HCT116 (cell line): ENCODE measurements around the gene C1QTNF3. TPM values are rescaled to one million over a fixed set of nuclear protein-coding genes. Genes with fewer than 3 reads are reported as not detected.
A peak's percentile ranks its signal among the peaks of the same experiment; 100 is the strongest.

Experiments
- ATAC-seq: fragments of 200-7000 bp; cut with Tn5 transposase; 2 replicates; pipeline ENCODE4 v1.9.1; 2020; ENCODE audit warnings: mild to moderate bottlenecking, moderate library complexity
- BruUV-seq: library from RNA; stranded (reverse); fragments of 400-500 nt; replicated peaks from 2 replicates; lab custom pipeline; 2021; lab: Mats Ljungman, UMichigan
- CTCF ChIA-PET: fragments of 300-600 bp; sonication (Branson Sonifier 250); formaldehyde crosslinking; loops from one replicate; lab custom pipeline; 2021; ENCODE audit warnings: antibody characterized with exemption; lab: Charles Lee
- POLR2A ChIA-PET: fragments of 300-600, 350-600 bp; sonication (Branson Sonifier 250); formaldehyde crosslinking; loops from one replicate; lab custom pipeline; 2021; ENCODE audit warnings: antibody characterized with exemption; lab: Charles Lee
- RAD21 ChIA-PET, 2 experiments: fragments of 300-600 bp; sonication (Branson Sonifier 250); formaldehyde crosslinking; loops; one replicate each; lab custom pipeline; 2023; ENCODE audit warnings: low total read pairs in 2 of 2; ENCODE audit not compliant: uncharacterized antibody in 2 of 2, unreplicated experiment in 2 of 2, low non-redundant PET in 1 of 2; lab: Charles Lee
- DNase-seq: peaks from one replicate; pipeline ENCODE4 v3.0.0-alpha.2; 2010; ENCODE audit warnings: low read depth, low spot score
- H2AFZ ChIP-seq: fragments of 200-600 bp; shearing (Covaris generic), sonication (generic); 2 replicates; pipeline ENCODE4 v1.6.1; 2017; ENCODE audit warnings: low read depth, mixed run types, mixed read lengths, antibody characterized with exemption, low read length; ENCODE audit not compliant: poor library complexity, severe bottlenecking
- H3K27ac ChIP-seq: 2 replicates; pipeline ENCODE4 v1.5.1; 2012; ENCODE audit warnings: low read depth, low read length
- H3K27me3 ChIP-seq: fragments of 200-600 bp; sonication (generic); 2 replicates; pipeline ENCODE4 v1.6.1; 2016; ENCODE audit warnings: mixed run types, low read length, mixed read lengths; ENCODE audit not compliant: insufficient read depth
- H3K36me3 ChIP-seq, 2 experiments: fragments of 200-500 bp in 1 of 2; fragments of 200-600 bp in 1 of 2; sonication (Bioruptor generic) in 1 of 2; sonication (generic) in 1 of 2; 2 replicates each; pipeline versions ENCODE4 v1.5.1 to v1.6.1; 2014 to 2016; ENCODE audit warnings: low read length in 2 of 2, inconsistent platforms in 1 of 2, mixed read lengths in 1 of 2, mixed run types in 1 of 2; ENCODE audit not compliant: insufficient read depth in 2 of 2, control insufficient read depth in 1 of 2
- H3K4me1 ChIP-seq, 2 experiments: fragments of 200-600 bp in 1 of 2; sonication (generic) in 1 of 2; 2 replicates each; pipeline versions ENCODE4 v1.5.1 to v1.6.1; 2012 to 2017; ENCODE audit warnings: low read length in 2 of 2, inconsistent platforms in 1 of 2, mild to moderate bottlenecking in 1 of 2, mixed read lengths in 1 of 2, mixed run types in 1 of 2, moderate library complexity in 1 of 2; ENCODE audit not compliant: insufficient read depth in 2 of 2, control insufficient read depth in 1 of 2
- H3K4me2 ChIP-seq: fragments of 200-600 bp; sonication (generic); 2 replicates; pipeline ENCODE4 v1.6.1; 2017; ENCODE audit warnings: mixed run types, low read length, mixed read lengths
- H3K4me3 ChIP-seq, 2 experiments: fragments of 200-600 bp in 1 of 2; sonication (generic) in 1 of 2; replicated peaks in 1 of 2; 2 replicates each; pipeline ENCODE4 v1.5.1; 2011 to 2016; ENCODE audit warnings: low read length in 2 of 2, control low read depth in 1 of 2, low read depth in 1 of 2, mild to moderate bottlenecking in 1 of 2, mixed read lengths in 1 of 2, mixed run types in 1 of 2
- H3K79me2 ChIP-seq: fragments of 200-600 bp; sonication (generic); 2 replicates; pipeline ENCODE4 v1.6.1; 2017; ENCODE audit warnings: mild to moderate bottlenecking, mixed run types, low read length, moderate library complexity, mixed read lengths; ENCODE audit not compliant: insufficient read depth
- H3K9ac ChIP-seq: fragments of 200-600 bp; sonication (generic); 2 replicates; pipeline ENCODE4 v1.6.1; 2016; ENCODE audit warnings: low read length, mixed read lengths
- H3K9me2 ChIP-seq: fragments of 200-600 bp; sonication (generic), shearing (Covaris generic); 2 replicates; pipeline ENCODE4 v1.6.1; 2017; ENCODE audit warnings: mixed run types, mild to moderate bottlenecking, moderate library complexity; ENCODE audit not compliant: insufficient read depth
- H3K9me3 ChIP-seq, 2 experiments: fragments of 200-500 bp in 1 of 2; fragments of 200-600 bp in 1 of 2; sonication (Bioruptor generic) in 1 of 2; sonication (generic) in 1 of 2; 2 replicates each; pipeline ENCODE4 v1.6.1; 2014 to 2017; ENCODE audit warnings: low read length in 2 of 2, mixed read lengths in 2 of 2, inconsistent platforms in 1 of 2, low read depth in 1 of 2, mild to moderate bottlenecking in 1 of 2, mixed run types in 1 of 2, moderate library complexity in 1 of 2; ENCODE audit not compliant: control insufficient read depth in 1 of 2, insufficient read depth in 1 of 2
- H4K20me1 ChIP-seq: fragments of 200-600 bp; sonication (generic), shearing (Covaris generic); 2 replicates; pipeline ENCODE4 v1.6.1; 2017; ENCODE audit warnings: mixed run types, mild to moderate bottlenecking, moderate library complexity; ENCODE audit not compliant: insufficient read depth
- CBX3 ChIP-seq: IDR thresholded peaks from 2 replicates; pipeline ENCODE4 v1.6.1; 2012; ENCODE audit warnings: low read depth
- EZH2phosphoT487 ChIP-seq: fragments of 200-600 bp; IDR thresholded peaks from 2 replicates; pipeline ENCODE4 v1.6.1; 2018; ENCODE audit warnings: antibody characterized with exemption, borderline replicate concordance
- FOSL1 ChIP-seq: IDR thresholded peaks from 2 replicates; pipeline ENCODE4 v1.6.1; 2012; ENCODE audit warnings: low read depth
- JUND ChIP-seq: IDR thresholded peaks from 2 replicates; pipeline ENCODE4 v1.6.1; 2012
- POLR2A ChIP-seq: IDR thresholded peaks from 2 replicates; pipeline ENCODE4 v1.7.0; 2011; ENCODE audit warnings: borderline replicate concordance; ENCODE audit not compliant: insufficient read depth, insufficient read length; ENCODE audit errors: extremely low read depth
- POLR2AphosphoS5 ChIP-seq: IDR thresholded peaks from 2 replicates; pipeline ENCODE4 v1.6.1; 2011; ENCODE audit warnings: mild to moderate bottlenecking, low read depth, low read length, moderate library complexity
- RAD21 ChIP-seq: IDR thresholded peaks from 2 replicates; pipeline ENCODE4 v1.6.1; 2012; ENCODE audit warnings: low read depth, mild to moderate bottlenecking
- SIN3A ChIP-seq: IDR thresholded peaks from 2 replicates; pipeline ENCODE4 v1.6.1; 2012; ENCODE audit warnings: low read depth
- SP1 ChIP-seq: IDR thresholded peaks from 2 replicates; pipeline ENCODE4 v1.6.1; 2012; ENCODE audit warnings: low read depth
- SRF ChIP-seq: IDR thresholded peaks from 2 replicates; pipeline ENCODE4 v1.6.1; 2012; ENCODE audit warnings: low read depth
- TCF7L2 ChIP-seq: IDR thresholded peaks from 2 replicates; pipeline ENCODE4 v1.7.0; 2011; ENCODE audit warnings: borderline replicate concordance, inconsistent platforms; ENCODE audit not compliant: insufficient read depth, insufficient read length; ENCODE audit errors: extremely low read depth
- YY1 ChIP-seq: IDR thresholded peaks from 2 replicates; pipeline ENCODE4 v1.6.1; 2011; ENCODE audit warnings: low read length, low read depth, moderate library complexity, mild to moderate bottlenecking; ENCODE audit not compliant: insufficient replicate concordance; ENCODE audit errors: extremely low read depth
- ZFX ChIP-seq: fragments of 450-650 bp; IDR thresholded peaks from 2 replicates; pipeline ENCODE4 v1.6.1; 2017
- ZNF274 ChIP-seq: fragments of 200-500 bp; sonication (Bioruptor generic); IDR thresholded peaks from 2 replicates; pipeline ENCODE4 v1.6.1; 2014; ENCODE audit warnings: mild to moderate bottlenecking, low read depth, low read length, inconsistent platforms
- intact Hi-C: fragments of 100-400 bp; cut with micrococcal nuclease; formaldehyde crosslinking; loops from 2 replicates; pipeline ENCODE4 v1.10.0; 2022
- total RNA-seq: library from RNA; stranded (reverse); gene quantifications from one replicate; pipeline ENCODE4 v1.2.1, GENCODE V29; 2021; ENCODE audit not compliant: unreplicated experiment
- TF ChIP-seq, protein P1 (sequence below): IDR thresholded peaks from 2 replicates; pipeline ENCODE4 v1.6.1; 2012
- TF ChIP-seq, protein P2 (sequence below): IDR thresholded peaks from 2 replicates; pipeline ENCODE4 v1.6.1; 2011; ENCODE audit warnings: mild to moderate bottlenecking, low read length, moderate library complexity; ENCODE audit not compliant: insufficient replicate concordance; ENCODE audit errors: extremely low read depth
- TF ChIP-seq, protein P3 (sequence below), 3 experiments: fragments of 200-600 bp in 1 of 3; sonication (generic) in 1 of 3; IDR thresholded peaks in 2 of 3; conservative IDR thresholded peaks in 1 of 3; 2 replicates each; pipeline ENCODE4 v1.5.1; 2012 to 2017; ENCODE audit warnings: low read depth in 2 of 3, low read length in 2 of 3, antibody characterized with exemption in 1 of 3, borderline replicate concordance in 1 of 3, control low read depth in 1 of 3, mild to moderate bottlenecking in 1 of 3, mixed read lengths in 1 of 3, mixed run types in 1 of 3, moderate library complexity in 1 of 3; ENCODE audit not compliant: insufficient read depth in 1 of 3

C1QTNF3 gene
- total RNA-seq, 1 experiment from 2014 or later = 2.6 TPM

DNA sequence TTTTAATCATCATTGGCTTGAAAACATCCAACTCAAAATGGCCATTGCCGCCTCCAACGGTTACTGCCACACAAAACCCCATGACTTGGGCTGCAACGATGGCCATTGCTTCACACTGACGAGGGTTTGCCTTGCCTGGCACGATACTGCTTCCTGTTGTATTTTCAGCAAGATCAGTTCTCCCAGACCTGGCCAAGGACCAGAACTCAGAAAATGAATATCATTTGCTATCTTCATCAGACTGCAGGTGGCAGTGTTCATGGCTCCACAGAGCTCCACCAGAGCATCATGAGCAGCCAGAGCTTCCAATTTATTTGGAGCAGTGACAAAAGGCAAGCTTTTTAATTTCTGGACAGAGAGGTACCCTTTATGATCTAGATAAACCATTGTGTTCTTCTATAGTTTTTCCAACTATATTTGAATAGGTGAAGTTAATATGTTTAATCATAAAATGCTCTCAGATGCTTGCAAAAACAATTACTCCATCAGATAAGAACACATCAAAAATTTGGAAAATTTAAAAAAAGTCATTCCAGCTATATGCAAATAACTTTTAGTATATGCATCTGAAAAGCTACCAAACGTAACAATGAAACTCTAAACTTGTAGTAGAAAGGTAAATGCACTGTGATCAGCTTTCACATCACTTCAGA, 45.6 kb downstream of the C1QTNF3 start (continued):
- no peak for TF ChIP-seq CBX3
- no peak for TF ChIP-seq SIN3A
- no peak for TF ChIP-seq YY1
- peak; percentile 49 for TF ChIP-seq RAD21
- no peak for TF ChIP-seq JUND
- TF ChIP-seq, protein P1, sequence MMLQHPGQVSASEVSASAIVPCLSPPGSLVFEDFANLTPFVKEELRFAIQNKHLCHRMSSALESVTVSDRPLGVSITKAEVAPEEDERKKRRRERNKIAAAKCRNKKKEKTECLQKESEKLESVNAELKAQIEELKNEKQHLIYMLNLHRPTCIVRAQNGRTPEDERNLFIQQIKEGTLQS = no peak
- TF ChIP-seq POLR2A = no peak
- no peak for TF ChIP-seq SRF

DNA sequence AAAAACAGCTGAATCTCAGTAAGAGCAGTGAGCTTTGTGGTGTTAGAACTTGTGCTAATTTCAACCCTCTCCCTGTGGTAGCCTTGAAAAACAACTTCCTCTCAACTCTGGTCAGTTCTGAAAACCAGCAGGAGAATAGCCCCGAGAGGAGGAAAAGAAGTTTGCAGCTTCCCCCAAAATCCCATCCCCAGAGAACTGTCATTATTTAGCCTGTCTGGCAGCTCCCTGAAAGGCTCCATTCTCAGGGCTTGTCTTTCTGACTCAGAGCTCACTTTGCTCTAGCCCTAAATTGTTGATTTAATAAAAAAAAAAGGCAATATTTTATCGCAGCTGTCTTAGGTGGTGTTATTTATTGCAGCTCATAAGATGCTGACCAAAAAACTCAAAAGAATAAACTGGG, 47.1 kb downstream of the C1QTNF3 start:
- H3K9me3 ChIP-seq = no peaks in the 10 kb centered on the region
- no peaks in the 10 kb centered on the region for H3K4me1 ChIP-seq
- RAD21 ChIA-PET = no interaction called here
- intact Hi-C loops = loop anchor here (2.0 kb wide), 1 partner anchor 471 kb away; no protein-coding TSS in a partner anchor
- no TSS peak for BruUV-seq
- POLR2A ChIA-PET = no interaction called here
- H3K27me3 ChIP-seq = no peaks in the 10 kb centered on the region
- H3K36me3 ChIP-seq = no peaks in the 10 kb centered on the region
- CTCF ChIA-PET = no interaction called here
- no peak overlapping the region for H3K4me3 ChIP-seq
- no peak overlapping the region for H2AFZ ChIP-seq
- H3K27ac ChIP-seq = no peak overlapping the region
- no peaks in the 10 kb centered on the region for H3K79me2 ChIP-seq
- H3K9ac ChIP-seq = no peak overlapping the region
- H4K20me1 ChIP-seq = no peaks in the 10 kb centered on the region
- H3K4me2 ChIP-seq = no peak overlapping the region
- DNase-seq = no peak
- no peak for ATAC-seq
- H3K9me2 ChIP-seq = no peaks in the 10 kb centered on the region
- no peak for TF ChIP-seq YY1
- no peak for TF ChIP-seq SRF
- no peak for TF ChIP-seq SP1
- TF ChIP-seq ZNF274 = no peak
- no peak for TF ChIP-seq JUND
- no peak for TF ChIP-seq ZFX
- no peak for TF ChIP-seq TCF7L2
- TF ChIP-seq EZH2phosphoT487 = no peak
- TF ChIP-seq POLR2A = no peak
- TF ChIP-seq POLR2AphosphoS5 = no peak
- TF ChIP-seq, protein P2, sequence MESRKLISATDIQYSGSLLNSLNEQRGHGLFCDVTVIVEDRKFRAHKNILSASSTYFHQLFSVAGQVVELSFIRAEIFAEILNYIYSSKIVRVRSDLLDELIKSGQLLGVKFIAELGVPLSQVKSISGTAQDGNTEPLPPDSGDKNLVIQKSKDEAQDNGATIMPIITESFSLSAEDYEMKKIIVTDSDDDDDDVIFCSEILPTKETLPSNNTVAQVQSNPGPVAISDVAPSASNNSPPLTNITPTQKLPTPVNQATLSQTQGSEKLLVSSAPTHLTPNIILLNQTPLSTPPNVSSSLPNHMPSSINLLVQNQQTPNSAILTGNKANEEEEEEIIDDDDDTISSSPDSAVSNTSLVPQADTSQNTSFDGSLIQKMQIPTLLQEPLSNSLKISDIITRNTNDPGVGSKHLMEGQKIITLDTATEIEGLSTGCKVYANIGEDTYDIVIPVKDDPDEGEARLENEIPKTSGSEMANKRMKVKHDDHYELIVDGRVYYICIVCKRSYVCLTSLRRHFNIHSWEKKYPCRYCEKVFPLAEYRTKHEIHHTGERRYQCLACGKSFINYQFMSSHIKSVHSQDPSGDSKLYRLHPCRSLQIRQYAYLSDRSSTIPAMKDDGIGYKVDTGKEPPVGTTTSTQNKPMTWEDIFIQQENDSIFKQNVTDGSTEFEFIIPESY = no peak
- TF ChIP-seq, protein P1 = no peak
- TF ChIP-seq FOSL1 = no peak
- TF ChIP-seq, protein P3, sequence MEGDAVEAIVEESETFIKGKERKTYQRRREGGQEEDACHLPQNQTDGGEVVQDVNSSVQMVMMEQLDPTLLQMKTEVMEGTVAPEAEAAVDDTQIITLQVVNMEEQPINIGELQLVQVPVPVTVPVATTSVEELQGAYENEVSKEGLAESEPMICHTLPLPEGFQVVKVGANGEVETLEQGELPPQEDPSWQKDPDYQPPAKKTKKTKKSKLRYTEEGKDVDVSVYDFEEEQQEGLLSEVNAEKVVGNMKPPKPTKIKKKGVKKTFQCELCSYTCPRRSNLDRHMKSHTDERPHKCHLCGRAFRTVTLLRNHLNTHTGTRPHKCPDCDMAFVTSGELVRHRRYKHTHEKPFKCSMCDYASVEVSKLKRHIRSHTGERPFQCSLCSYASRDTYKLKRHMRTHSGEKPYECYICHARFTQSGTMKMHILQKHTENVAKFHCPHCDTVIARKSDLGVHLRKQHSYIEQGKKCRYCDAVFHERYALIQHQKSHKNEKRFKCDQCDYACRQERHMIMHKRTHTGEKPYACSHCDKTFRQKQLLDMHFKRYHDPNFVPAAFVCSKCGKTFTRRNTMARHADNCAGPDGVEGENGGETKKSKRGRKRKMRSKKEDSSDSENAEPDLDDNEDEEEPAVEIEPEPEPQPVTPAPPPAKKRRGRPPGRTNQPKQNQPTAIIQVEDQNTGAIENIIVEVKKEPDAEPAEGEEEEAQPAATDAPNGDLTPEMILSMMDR (IDR thresholded peaks at IDR 0.05 in 2 of 3, conservative IDR thresholded peaks at IDR 0.05 in 1 of 3; ENCODE audit: borderline replicate concordance in 1 of 3, insufficient read depth in 1 of 3, low read depth in 2 of 3, low read length in 2 of 3) = no peak
- TF ChIP-seq SIN3A = no peak
